CD4-positive, alpha-beta T cell treated with Interleukin-12 subunit alpha and Interleukin-12 subunit beta, for 1 hour (primary cell): ENCODE measurements around the gene THADA.

ENCODE experiments used
- DNase-seq: peaks from one replicate; pipeline ENCODE4 v3.0.0-alpha.2; 2020

THADA gene

DNA sequence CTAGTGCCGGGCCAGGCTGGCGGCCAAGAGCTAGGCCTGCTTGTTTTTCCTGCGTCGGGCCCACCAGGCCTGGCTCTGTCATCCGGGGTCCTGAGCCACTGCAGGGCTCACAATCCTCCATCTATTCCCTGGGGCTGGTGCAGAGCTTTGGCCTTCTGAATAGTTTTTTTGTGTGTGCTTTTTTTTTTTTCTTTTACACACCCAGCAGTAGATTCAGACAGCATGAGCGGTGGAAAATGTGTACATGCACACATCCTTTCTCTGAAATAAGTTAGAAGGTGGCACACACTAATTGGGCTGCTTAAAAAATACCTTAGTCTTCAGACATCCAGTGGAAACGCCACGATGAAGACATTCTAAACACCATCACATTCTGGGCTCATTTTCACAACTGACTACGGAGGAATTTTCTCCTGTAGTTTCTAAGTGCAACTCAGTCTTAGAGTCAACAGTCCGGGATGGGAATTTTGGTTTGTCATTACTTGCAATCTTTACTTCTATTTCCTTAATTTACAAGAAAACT is 375.5 kb downstream of the THADA start:
- no peak for DNase-seq

DNA sequence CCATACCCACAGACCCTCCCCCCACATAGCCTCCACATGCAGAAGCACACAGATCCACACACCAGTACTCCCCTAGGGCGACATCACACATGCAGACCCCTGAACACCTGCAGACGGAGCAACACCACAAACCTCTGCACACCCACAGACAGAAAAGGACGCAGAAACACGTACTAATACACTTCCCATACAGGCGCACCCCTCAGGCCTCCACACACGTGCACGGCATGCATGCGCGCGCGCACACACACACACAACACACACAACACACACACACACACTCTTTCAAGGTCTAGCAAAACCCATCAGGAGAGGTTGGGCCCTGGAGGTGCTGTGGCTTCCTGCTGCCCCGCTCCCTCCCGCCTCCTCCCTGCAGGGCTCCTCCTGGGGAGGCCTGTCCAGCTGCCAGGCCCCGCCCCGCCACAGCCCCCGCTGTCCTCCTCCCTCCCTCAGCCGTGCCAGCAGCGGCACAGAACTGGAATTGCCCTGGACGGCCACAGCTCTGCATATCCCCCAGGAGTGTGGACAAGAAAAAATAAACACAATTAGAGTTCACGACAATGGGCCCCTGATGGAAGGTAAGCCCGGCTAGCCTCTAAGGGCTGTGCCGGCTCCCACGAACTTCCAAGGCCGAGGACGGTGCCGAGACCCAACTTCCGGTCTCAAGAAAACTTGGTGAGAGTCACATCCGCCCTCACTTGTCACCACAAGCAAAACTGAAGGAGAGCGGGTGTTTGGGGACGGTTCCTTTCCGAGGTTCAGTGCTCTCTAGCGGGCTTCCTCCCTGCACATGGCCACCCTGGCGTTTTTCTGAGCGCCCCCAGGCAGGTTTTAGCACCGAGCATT is 376.2 kb downstream of the THADA start:
- peak; percentile 85 for DNase-seq

DNA sequence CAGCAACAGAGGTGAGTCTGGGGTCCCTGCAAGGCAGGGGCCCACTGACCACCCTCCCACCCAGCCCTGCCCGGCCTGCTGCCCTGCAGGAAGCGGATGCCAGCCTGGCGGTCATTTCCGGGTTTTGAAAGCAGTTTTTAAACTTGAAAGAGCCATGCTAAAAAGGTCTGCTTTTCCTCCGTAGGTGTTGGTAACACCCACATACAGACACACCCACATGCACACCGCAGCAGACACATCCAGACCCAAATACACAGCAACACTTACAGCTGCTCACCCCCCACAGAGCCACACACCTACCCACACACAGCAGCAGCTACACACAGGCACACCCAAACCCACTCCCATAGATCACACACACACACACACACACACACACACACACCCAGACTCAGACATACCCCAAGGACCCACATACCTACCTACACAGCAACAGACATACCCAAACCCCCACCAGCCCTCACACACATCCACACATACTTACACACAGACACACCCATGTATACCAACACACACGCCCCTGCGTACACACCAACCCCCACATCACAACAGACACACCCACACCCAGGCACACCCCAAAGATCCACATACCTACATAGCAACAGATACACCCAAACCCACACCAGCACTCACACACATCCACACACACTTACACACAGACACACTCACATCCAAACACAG is 377.0 kb downstream of the THADA start:
- peak; percentile 90 for DNase-seq

DNA sequence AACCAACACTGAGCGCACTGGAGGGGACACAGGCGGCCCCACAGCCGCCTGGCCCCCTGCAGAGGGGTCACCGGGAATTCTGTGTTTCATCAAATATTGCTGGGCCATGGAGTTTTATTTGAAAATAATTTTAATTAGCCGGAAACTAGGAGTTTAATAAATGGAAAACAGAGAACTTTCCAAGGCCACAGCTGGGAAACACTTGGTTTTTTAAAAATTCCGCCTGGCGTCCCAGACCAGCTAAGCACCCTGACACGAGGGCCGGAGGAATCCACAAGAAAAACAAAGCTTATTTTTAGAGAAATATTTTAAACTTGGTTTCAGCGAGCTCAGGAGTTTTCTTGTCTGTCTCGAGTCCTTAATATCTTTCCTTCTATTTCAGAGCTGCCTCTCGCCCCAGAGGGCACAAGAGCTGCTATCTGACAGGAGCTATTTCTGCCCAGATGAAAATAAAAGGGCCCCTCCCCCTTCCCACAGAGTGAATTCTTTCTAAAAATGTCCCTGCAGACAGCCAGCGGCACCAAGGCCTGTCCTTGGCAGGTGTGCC is 377.6 kb downstream of the THADA start:
- no peak for DNase-seq

DNA sequence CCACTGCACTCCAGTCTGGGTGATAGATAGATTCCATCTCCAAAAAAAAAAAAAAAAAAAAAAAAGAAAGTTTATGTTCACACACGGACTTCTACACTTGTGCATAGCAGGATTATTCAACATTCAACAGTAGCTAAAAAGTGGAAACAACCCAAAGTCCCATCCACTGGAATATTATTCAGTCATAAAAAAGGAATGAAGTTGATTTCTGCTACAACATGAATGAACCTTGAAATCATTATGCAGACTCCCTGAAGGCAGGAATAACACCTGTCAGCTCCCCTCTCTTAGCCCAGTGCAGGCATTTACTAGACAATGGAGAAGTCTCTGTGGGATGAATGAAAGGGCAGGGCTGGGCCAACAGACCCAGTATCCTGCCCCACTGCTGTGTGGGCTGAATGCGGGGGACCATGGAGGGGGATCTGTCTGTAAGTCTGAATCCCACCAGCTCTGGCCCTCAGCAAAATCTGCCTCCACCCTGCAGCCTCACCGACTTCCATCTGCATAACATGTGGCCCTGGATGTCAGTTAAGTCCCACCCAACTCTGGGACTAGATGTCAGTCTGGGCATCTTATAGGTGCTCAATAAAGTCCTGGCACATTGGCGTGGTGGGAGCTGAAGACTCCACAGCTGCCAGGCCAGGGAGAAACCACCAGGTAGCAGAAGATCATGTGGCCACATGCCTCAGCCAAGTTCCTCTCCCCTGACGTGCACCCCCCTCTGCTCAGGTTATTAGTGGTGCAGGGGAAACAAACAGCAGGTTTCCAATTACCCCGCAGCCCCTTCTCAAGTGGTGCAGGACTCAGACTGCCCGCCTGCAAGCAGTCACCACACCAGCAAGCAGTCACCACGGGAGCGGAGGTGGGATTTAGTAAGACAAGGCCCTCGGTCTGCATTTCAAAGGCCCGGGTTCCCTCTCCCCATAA is 378.3 kb downstream of the THADA start:
- DNase-seq: no peak

DNA sequence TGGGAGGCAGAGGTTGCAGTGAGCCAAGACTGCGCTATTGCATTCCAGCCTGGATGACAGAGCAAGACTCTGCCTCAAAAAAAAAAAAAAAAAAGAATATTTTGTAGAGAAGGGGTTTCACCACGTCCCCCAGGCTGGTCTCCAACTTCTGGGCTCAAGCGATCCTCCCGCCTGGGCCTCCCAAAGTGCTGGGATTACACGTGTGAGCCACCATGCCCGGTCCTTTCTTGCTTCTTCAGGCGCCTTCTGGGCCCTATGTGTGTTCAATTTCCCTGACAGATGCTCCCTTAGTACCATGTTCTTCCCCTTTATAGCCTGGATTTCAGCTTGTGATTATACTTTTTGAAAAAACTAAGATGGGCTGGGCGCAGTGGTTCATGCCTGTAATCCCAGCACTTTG is 379.2 kb downstream of the THADA start:
- DNase-seq: no peak

DNA sequence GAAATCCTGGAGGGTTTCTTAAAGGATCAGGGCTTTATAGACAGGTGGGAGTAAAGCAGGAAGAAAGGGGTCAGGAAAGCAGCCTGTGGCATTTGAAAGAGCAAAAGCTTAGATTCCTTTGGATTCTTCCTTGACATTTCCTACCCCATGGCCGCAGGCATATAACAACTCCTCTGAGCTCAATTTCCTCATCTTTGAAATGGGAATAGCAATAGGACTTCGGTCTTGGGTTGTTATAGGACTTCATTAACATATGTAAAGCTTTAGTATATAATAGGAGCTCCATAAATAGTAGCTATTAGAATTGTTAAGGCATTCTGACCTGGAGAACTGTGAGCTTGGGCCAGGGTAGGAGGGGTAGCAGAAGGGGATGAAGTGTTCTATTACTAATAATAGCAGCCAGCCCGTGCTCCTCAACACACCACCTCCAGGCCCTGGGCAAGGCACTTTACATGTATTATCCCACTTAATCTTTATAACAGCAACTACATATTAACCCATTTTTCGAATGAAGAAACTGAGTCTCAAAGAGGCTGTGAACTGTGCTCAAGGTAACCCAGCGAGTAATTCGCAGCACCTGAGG is 380.1 kb downstream of the THADA start:
- no peak for DNase-seq

DNA sequence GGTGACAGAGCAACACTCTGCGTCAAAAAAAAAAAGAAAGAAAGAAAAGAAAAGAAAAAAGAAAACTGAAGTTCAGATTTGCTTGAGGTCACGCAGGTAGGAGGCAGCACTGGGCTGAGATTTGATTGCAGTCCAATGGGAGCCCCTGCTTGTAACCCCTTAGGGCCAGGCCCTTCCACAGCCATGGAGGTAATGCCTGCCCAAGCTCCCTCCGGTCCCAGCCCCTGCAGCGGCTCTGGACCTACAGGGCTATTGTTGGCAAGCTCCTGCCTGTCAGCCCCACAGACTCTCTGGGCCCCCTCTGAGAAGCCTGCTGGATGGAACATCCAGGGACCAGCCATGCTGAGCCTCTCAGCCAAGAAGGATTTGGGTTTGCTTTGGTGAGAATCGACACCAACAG is 381.6 kb downstream of the THADA start:
- DNase-seq: no peak

DNA sequence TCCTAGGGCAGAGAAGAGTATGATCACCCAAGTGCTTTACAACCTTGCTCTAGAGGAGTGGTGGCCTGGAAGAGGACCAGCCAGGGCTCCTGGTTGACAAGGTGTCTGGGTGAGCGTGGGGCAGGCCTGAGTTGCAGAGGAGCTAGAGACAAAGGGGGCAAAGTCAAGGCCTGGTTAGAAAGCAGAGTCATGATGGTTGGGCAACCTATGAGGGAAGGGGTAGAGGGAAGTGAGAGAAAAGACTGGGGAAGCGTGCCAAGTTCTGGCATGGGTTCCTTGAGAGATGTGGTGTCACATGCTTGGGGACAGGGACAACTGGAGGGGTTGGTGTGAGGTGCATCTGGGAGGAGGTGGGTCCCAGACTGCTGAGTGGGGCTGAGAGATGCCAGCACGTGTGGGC is 382.9 kb downstream of the THADA start:
- no peak for DNase-seq

DNA sequence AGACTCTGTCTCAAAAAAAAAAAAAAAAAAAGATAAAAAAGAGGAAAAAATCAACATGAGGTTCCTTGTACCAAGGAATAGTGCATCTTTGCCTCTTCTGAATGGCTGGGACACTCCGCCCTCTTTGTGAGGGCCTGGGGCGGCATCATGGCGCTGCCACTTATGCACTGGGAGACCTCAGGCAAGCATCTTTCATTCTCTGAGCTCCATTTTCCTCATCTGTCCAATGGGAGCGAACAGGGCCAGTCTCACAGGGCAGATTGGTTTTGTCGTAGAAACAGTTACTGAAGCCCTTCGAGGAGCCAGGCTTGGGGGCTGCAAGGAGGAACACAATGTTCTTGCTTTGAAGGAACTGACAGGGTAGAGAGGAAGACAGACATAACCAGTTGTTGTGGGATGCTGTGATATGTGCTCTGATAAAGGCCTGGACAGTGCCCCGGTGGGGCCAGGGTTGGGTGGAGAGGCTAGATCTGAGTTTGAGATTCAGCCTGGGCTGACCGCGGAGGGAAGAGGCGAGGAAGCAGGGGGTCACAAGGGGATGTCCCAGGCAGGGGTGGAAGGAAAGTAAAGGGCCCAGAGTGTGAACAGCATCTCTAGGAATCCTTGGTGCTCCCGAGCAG is 383.5 kb downstream of the THADA start:
- no peak for DNase-seq

DNA sequence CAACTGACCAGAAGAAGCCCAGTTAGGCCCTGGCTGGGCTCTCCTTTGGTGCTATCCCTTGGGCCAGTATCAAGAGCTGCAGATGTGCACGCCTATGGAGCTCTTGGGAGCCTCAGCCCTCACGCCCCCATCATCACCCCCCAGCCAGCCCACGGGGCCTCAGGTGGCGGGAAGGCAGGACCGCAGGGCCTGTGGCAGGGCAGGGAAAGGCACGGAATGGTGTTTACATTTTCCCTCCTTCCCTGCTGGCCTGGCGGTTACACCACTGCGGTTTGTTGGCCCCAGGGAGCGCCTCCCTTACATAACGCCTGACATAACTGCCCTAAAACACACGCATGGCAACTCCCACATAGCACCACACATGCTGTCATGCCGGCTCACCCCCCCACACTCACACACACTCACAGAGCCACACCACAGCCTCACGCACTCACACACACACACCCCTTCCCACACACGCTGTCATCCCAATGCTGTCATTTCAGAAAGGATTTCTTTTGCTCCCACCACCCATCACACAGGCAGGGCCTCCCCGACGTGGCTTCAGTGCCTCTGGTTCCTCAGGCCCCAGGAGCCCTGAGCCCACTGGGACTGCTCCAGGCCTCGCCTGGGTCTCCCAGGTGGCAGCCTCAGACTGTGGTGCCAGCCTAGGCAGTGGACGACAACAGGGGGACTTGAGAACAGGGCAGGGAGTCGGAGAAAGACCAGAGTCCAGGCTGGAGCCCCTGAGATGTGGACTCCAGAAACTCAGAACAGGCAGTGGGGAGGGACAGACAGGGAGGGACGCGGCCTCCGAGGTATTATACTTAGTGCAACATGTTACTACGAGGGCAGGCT is 385.2 kb downstream of the THADA start:
- DNase-seq: no peak

DNA sequence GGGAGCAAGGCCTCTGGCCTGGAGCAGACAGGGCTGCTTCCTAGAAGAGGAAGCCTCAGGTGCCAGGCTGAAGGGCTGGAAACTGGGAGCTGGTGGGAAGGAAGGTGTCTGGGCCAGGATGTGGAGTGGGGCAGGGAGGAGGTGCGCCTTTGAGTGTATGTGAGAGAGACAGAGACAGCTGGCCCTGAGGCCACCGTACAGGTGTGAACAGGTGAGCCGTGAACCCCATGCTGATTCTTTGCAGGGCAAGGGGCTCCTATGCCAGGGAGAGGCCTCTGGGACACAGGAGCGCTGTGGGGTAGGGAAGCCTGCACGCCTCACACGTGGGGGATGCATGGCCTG is 385.7 kb downstream of the THADA start:
- DNase-seq: no peak

DNA sequence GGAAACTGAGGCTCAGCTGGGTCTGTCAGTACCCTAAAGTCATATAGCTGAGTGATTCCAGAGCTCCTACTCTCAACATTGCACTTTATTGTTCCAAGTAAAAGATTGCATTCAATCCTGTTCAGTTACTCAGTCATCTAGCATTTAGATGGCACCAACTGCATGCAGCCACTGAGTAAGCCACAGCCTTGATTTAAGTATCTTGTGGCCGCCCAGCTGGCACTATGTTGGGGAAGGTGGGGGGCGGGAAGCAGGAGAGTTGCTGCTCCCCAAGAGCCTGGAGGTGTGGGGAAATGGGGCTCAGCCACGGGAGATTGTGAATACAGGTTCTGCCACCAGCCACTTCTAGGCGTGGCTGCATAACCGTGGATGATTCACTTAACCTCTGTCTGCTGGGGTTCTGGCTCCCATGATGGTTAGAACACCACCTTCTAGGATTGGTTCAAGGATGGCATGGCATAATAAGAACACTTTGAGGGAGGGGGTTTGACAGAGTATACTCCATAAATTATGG is 386.6 kb downstream of the THADA start:
- DNase-seq: no peak

DNA sequence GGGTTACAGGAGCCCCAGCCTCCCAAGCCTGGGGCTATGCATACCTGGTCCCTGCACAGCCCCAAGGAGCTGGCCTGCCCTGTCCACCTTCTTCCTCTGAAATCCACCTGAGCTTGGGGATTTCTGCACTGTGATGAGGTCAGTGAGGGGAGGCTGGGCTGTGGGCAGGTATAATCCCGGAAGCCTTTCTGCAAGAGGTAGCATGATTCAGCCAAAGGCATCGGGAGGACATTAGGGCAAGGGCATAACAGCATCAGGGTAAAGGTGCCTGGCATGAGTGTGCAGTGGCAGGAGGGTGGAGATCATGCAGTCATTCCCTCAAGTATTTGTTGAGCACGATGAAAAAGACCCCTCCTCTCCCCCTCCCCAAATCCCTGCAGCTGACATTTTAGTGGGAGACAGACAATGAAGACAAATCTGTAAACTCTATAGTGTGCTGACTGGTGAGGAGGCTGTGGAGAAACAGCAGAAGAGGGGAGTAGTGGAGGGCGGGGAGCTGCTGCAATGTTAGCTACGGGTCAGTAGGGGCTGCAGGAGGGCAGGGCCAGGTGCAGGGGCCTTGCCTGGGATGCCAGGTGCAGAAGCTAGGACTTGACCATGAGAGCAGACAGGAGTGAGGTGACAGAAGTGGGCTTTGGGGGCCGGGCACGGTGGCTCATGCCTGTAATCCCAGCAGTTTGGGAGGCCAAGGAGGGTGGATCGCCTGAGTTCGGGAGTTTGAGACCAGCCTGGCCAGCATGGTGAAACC is 388.1 kb downstream of the THADA start:
- no peak for DNase-seq

DNA sequence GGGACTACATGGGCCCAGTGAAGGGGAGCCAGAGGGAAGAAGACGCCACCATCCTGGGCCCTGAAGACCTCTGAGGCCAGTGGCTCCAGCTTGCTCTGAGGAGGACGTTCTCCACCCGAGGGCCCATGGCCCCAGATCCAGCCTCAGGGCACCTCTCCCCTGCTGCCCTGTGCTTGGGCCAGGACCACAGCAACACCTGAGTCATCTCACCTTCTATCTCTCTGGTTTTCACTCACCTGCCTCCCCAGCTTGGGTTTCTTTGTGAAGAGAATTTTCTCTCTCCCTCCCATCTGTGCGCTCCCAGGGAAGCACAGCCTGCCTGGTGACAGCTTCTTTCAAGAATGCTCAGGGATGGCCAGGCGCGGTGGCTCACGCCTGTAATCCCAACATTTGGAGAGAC is 389.2 kb downstream of the THADA start:
- DNase-seq: no peak

DNA sequence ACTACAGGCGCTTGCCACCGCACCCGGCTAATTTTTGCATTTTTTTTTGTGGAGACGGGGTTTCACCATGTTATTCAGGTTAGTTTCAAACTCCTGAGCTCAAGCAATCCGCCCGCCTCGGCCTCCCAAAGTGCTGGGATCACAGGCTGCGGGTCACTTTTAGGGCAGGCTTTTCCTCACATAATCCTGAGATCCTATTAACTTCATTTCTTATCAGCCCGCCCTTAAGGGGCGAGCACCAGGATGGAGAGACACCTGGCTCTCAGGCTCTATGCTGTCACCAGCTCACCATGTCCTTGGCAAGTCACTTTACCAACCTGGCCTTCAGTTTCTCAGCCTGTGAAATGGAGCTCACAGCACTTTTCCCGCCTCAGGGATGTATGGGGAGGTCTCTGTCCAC is 392.5 kb downstream of the THADA start:
- no peak for DNase-seq

DNA sequence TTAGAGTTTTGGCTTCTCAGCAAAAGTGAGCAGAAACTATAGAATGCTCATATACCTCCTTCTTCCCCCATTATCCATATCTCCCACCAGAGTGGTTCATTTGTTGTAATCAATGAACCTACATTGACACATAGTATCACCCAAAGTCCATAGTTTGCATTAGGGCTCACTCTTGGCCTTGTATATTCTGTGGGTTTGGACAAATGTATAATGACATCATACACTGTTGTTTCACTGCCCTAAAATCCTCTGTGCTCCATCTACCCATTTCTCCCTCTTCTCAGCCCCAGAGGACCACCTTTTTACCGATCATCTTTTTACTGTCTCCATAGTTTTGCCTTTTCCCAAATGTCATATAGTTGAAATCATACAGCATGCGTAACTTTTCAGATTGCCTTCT is 393.5 kb downstream of the THADA start:
- DNase-seq: no peak

DNA sequence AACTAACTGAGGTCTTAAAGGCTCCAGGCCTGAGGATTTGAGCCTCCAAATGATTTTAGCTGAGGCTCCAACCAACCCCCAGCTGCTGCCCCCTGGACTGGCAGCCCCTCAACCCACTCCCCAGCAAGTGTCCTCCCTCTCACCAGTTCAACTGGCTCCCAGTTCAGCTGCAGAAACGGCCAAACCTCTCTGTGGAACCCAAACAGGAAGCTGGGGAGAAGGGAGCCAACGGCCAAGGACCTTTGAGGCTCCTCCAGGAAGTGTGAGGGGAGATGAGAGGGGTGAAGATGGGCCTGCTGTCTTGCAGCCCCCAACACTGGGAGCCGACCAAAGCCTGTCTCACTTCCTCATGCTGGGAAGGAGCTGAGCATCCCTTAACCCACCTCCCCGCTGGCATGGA is 394.3 kb downstream of the THADA start:
- no peak for DNase-seq

DNA sequence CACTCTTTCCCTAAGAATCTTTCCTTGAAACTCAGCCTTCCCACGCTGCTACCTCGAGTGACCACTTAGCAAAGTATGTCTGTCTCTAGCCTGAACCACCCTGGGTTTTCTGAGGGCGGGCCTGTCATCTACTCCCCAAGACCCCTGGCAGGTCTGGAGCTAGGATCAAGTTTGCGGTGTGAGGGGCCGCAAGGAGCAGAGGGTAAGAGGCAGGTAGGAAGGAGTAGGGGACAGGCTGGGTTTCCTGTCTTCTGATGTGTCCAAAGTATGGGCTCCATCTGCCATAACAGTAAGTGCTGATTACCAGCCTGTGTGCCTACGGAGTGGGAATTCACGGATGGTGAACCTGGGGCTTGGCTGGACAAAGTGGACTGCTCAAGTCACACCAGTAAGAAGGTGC is 394.8 kb downstream of the THADA start:
- DNase-seq: no peak
